HCT116 (cell line): ENCODE results near the gene ACO2. TPM values are rescaled to one million over a fixed set of nuclear protein-coding genes. Genes with fewer than 3 reads are reported as not detected.

Experiments
- ATAC-seq: fragments of 200-7000 bp; cut with Tn5 transposase; 2 replicates; pipeline ENCODE4 v1.9.1; 2020; ENCODE audit warnings: mild to moderate bottlenecking, moderate library complexity
- BruUV-seq: library from RNA; stranded (reverse); fragments of 400-500 nt; replicated peaks from 2 replicates; lab custom pipeline; 2021; lab: Mats Ljungman, UMichigan
- CTCF ChIA-PET: fragments of 300-600 bp; sonication (Branson Sonifier 250); formaldehyde crosslinking; loops from one replicate; lab custom pipeline; 2021; ENCODE audit warnings: antibody characterized with exemption; lab: Charles Lee
- POLR2A ChIA-PET: fragments of 300-600, 350-600 bp; sonication (Branson Sonifier 250); formaldehyde crosslinking; loops from one replicate; lab custom pipeline; 2021; ENCODE audit warnings: antibody characterized with exemption; lab: Charles Lee
- RAD21 ChIA-PET, 2 experiments: fragments of 300-600 bp; sonication (Branson Sonifier 250); formaldehyde crosslinking; loops; one replicate each; lab custom pipeline; 2023; ENCODE audit warnings: low total read pairs in 2 of 2; ENCODE audit not compliant: uncharacterized antibody in 2 of 2, unreplicated experiment in 2 of 2, low non-redundant PET in 1 of 2; lab: Charles Lee
- DNase-seq: peaks from one replicate; pipeline ENCODE4 v3.0.0-alpha.2; 2010; ENCODE audit warnings: low read depth, low spot score
- H2AFZ ChIP-seq: fragments of 200-600 bp; shearing (Covaris generic), sonication (generic); 2 replicates; pipeline ENCODE4 v1.6.1; 2017; ENCODE audit warnings: low read depth, mixed run types, mixed read lengths, antibody characterized with exemption, low read length; ENCODE audit not compliant: poor library complexity, severe bottlenecking
- H3K27ac ChIP-seq: 2 replicates; pipeline ENCODE4 v1.5.1; 2012; ENCODE audit warnings: low read depth, low read length
- H3K27me3 ChIP-seq: fragments of 200-600 bp; sonication (generic); 2 replicates; pipeline ENCODE4 v1.6.1; 2016; ENCODE audit warnings: mixed run types, low read length, mixed read lengths; ENCODE audit not compliant: insufficient read depth
- H3K36me3 ChIP-seq, 2 experiments: fragments of 200-500 bp in 1 of 2; fragments of 200-600 bp in 1 of 2; sonication (Bioruptor generic) in 1 of 2; sonication (generic) in 1 of 2; 2 replicates each; pipeline versions ENCODE4 v1.5.1 to v1.6.1; 2014 to 2016; ENCODE audit warnings: low read length in 2 of 2, inconsistent platforms in 1 of 2, mixed read lengths in 1 of 2, mixed run types in 1 of 2; ENCODE audit not compliant: insufficient read depth in 2 of 2, control insufficient read depth in 1 of 2
- H3K4me1 ChIP-seq, 2 experiments: fragments of 200-600 bp in 1 of 2; sonication (generic) in 1 of 2; 2 replicates each; pipeline versions ENCODE4 v1.5.1 to v1.6.1; 2012 to 2017; ENCODE audit warnings: low read length in 2 of 2, inconsistent platforms in 1 of 2, mild to moderate bottlenecking in 1 of 2, mixed read lengths in 1 of 2, mixed run types in 1 of 2, moderate library complexity in 1 of 2; ENCODE audit not compliant: insufficient read depth in 2 of 2, control insufficient read depth in 1 of 2
- H3K4me2 ChIP-seq: fragments of 200-600 bp; sonication (generic); 2 replicates; pipeline ENCODE4 v1.6.1; 2017; ENCODE audit warnings: mixed run types, low read length, mixed read lengths
- H3K4me3 ChIP-seq, 2 experiments: fragments of 200-600 bp in 1 of 2; sonication (generic) in 1 of 2; replicated peaks in 1 of 2; 2 replicates each; pipeline ENCODE4 v1.5.1; 2011 to 2016; ENCODE audit warnings: low read length in 2 of 2, control low read depth in 1 of 2, low read depth in 1 of 2, mild to moderate bottlenecking in 1 of 2, mixed read lengths in 1 of 2, mixed run types in 1 of 2
- H3K79me2 ChIP-seq: fragments of 200-600 bp; sonication (generic); 2 replicates; pipeline ENCODE4 v1.6.1; 2017; ENCODE audit warnings: mild to moderate bottlenecking, mixed run types, low read length, moderate library complexity, mixed read lengths; ENCODE audit not compliant: insufficient read depth
- H3K9ac ChIP-seq: fragments of 200-600 bp; sonication (generic); 2 replicates; pipeline ENCODE4 v1.6.1; 2016; ENCODE audit warnings: low read length, mixed read lengths
- H3K9me2 ChIP-seq: fragments of 200-600 bp; sonication (generic), shearing (Covaris generic); 2 replicates; pipeline ENCODE4 v1.6.1; 2017; ENCODE audit warnings: mixed run types, mild to moderate bottlenecking, moderate library complexity; ENCODE audit not compliant: insufficient read depth
- H3K9me3 ChIP-seq, 2 experiments: fragments of 200-500 bp in 1 of 2; fragments of 200-600 bp in 1 of 2; sonication (Bioruptor generic) in 1 of 2; sonication (generic) in 1 of 2; 2 replicates each; pipeline ENCODE4 v1.6.1; 2014 to 2017; ENCODE audit warnings: low read length in 2 of 2, mixed read lengths in 2 of 2, inconsistent platforms in 1 of 2, low read depth in 1 of 2, mild to moderate bottlenecking in 1 of 2, mixed run types in 1 of 2, moderate library complexity in 1 of 2; ENCODE audit not compliant: control insufficient read depth in 1 of 2, insufficient read depth in 1 of 2
- H4K20me1 ChIP-seq: fragments of 200-600 bp; sonication (generic), shearing (Covaris generic); 2 replicates; pipeline ENCODE4 v1.6.1; 2017; ENCODE audit warnings: mixed run types, mild to moderate bottlenecking, moderate library complexity; ENCODE audit not compliant: insufficient read depth
- EGR1 ChIP-seq: IDR thresholded peaks from 2 replicates; pipeline ENCODE4 v1.6.1; 2012; ENCODE audit warnings: low read depth
- EZH2phosphoT487 ChIP-seq: fragments of 200-600 bp; IDR thresholded peaks from 2 replicates; pipeline ENCODE4 v1.6.1; 2018; ENCODE audit warnings: antibody characterized with exemption, borderline replicate concordance
- FOSL1 ChIP-seq: IDR thresholded peaks from 2 replicates; pipeline ENCODE4 v1.6.1; 2012; ENCODE audit warnings: low read depth
- RAD21 ChIP-seq: IDR thresholded peaks from 2 replicates; pipeline ENCODE4 v1.6.1; 2012; ENCODE audit warnings: low read depth, mild to moderate bottlenecking
- intact Hi-C: fragments of 100-400 bp; cut with micrococcal nuclease; formaldehyde crosslinking; loops from 2 replicates; pipeline ENCODE4 v1.10.0; 2022
- total RNA-seq: library from RNA; stranded (reverse); gene quantifications from one replicate; pipeline ENCODE4 v1.2.1, GENCODE V29; 2021; ENCODE audit not compliant: unreplicated experiment
- TF ChIP-seq, protein P1 (sequence below), 3 experiments: fragments of 200-600 bp in 1 of 3; sonication (generic) in 1 of 3; IDR thresholded peaks in 2 of 3; conservative IDR thresholded peaks in 1 of 3; 2 replicates each; pipeline ENCODE4 v1.5.1; 2012 to 2017; ENCODE audit warnings: low read depth in 2 of 3, low read length in 2 of 3, antibody characterized with exemption in 1 of 3, borderline replicate concordance in 1 of 3, control low read depth in 1 of 3, mild to moderate bottlenecking in 1 of 3, mixed read lengths in 1 of 3, mixed run types in 1 of 3, moderate library complexity in 1 of 3; ENCODE audit not compliant: insufficient read depth in 1 of 3
- TF ChIP-seq, protein P2 (sequence below): IDR thresholded peaks from 2 replicates; pipeline ENCODE4 v1.6.1; 2012

The ACO2 gene
- total RNA-seq, 1 experiment from 2014 or later = 108 TPM

DNA sequence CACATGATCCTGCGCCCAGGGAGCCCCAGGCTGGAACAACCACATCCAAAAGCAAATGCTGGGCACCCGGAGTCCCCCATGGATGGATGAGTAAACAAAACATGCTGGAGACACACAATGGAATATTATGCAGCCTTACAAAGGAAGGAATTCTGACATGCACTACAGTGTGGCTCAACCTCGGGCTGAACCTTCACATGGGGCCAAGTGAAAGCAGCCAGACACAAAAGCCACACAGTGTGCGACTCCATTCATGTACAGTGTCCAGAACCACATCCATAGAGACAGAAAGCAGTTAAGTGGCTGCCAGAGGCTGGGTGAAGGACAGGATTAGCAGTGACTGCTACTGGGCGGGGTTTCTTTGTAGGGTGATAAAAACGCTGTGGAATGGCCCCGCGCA, 65.3 kb downstream of the ACO2 start:
- H3K9me2 ChIP-seq = no peaks in the 10 kb centered on the region
- CTCF ChIA-PET = no interaction called here
- H3K9me3 ChIP-seq = no peaks in the 10 kb centered on the region
- peaks cover 43 to 56% of the 10 kb centered on the region in 2 experiments for H3K36me3 ChIP-seq
- H2AFZ ChIP-seq = no peak overlapping the region
- no peaks in the 10 kb centered on the region; the same call in 1 of the 2 replicates for H4K20me1 ChIP-seq
- intact Hi-C loops = no loop called here
- H3K27ac ChIP-seq = no peak overlapping the region
- no peak overlapping the region for H3K9ac ChIP-seq
- H3K4me3 ChIP-seq = no peak overlapping the region
- H3K4me2 ChIP-seq = no peak overlapping the region
- TF ChIP-seq EZH2phosphoT487 = no peak
- no peak for TF ChIP-seq FOSL1
- TF ChIP-seq EGR1 = no peak
- no TSS peak for BruUV-seq
- POLR2A ChIA-PET = no interaction called here
- no peaks in the 10 kb centered on the region for H3K4me1 ChIP-seq
- RAD21 ChIA-PET = no interaction called here
- no peak for ATAC-seq
- no peaks in the 10 kb centered on the region for H3K27me3 ChIP-seq
- DNase-seq = no peak
- peaks cover 77% of the 10 kb centered on the region for H3K79me2 ChIP-seq

DNA sequence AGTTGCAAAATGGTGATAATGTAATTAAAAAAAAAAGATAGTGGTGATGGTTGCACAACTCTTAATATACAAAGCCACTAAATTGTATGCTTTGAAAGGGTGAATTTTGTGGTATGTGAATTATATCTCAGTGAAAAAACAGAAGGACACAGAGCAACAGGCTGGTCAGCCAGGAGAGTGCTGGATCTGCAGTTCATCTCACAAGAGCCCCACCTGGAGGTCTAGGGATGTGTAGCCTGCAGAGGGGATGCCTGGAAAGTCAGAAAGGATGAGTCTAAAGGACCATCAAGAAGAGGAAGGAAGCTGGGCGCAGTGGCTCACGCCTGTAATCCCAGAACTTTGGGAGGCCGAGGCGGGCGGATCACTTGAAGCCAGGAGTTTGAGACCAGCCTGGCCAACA, 66.3 kb downstream of the ACO2 start:
- Histone ChIP-seq H3K79me2 (peaks cover 86% of the 10 kb centered on the region), H3K4me1 (no peaks in the 10 kb centered on the region), H3K9me2 (no peaks in the 10 kb centered on the region), H2AFZ (no peak overlapping the region), H3K27ac (no peak overlapping the region), H3K4me2 (no peak overlapping the region), H3K36me3 (peaks cover 42 to 65% of the 10 kb centered on the region in 2 experiments), H3K4me3 (no peak overlapping the region), H3K9ac (no peak overlapping the region), H4K20me1 (no peaks in the 10 kb centered on the region; the same call in 1 of the 2 replicates), H3K9me3 (no peaks in the 10 kb centered on the region), H3K27me3 (no peaks in the 10 kb centered on the region)
- intact Hi-C loops = no loop called here
- BruUV-seq = no TSS peak
- ChIA-PET RAD21 (no interaction called here), POLR2A (interaction anchor here (1.0 to 1.1 kb wide), 2 partner anchors 8 to 54 kb away, joined by 3 read pairs; partner anchors contain the start of genes PMM1 and POLR3H), CTCF (interaction anchor here (1.3 kb wide), 1 partner anchor 132 kb away, joined by 3 read pairs; no protein-coding TSS in a partner anchor)
- ATAC-seq (peak; percentile 73), DNase-seq (no peak)
- TF ChIP-seq RAD21 = 0 out of 2 replicates have a peak, but pooled peaks have one; percentile 9
- TF ChIP-seq, protein P1, sequence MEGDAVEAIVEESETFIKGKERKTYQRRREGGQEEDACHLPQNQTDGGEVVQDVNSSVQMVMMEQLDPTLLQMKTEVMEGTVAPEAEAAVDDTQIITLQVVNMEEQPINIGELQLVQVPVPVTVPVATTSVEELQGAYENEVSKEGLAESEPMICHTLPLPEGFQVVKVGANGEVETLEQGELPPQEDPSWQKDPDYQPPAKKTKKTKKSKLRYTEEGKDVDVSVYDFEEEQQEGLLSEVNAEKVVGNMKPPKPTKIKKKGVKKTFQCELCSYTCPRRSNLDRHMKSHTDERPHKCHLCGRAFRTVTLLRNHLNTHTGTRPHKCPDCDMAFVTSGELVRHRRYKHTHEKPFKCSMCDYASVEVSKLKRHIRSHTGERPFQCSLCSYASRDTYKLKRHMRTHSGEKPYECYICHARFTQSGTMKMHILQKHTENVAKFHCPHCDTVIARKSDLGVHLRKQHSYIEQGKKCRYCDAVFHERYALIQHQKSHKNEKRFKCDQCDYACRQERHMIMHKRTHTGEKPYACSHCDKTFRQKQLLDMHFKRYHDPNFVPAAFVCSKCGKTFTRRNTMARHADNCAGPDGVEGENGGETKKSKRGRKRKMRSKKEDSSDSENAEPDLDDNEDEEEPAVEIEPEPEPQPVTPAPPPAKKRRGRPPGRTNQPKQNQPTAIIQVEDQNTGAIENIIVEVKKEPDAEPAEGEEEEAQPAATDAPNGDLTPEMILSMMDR (IDR thresholded peaks at IDR 0.05 in 2 of 3, conservative IDR thresholded peaks at IDR 0.05 in 1 of 3; ENCODE audit: borderline replicate concordance in 1 of 3, insufficient read depth in 1 of 3, low read depth in 2 of 3, low read length in 2 of 3) = peak in 2 of 3 experiments; percentile 38 to 49; a peak in 3 of 6 replicates
- TF ChIP-seq, protein P2, sequence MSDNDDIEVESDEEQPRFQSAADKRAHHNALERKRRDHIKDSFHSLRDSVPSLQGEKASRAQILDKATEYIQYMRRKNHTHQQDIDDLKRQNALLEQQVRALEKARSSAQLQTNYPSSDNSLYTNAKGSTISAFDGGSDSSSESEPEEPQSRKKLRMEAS = no peak
